ENCODE data around the gene GALNTL6.
"Not testable (repeated sequence)": the region's sequence is repeated elsewhere in the genome, so short reads cannot be mapped to it uniquely, and the experiment has no call there.

The GALNTL6 gene

DNA sequence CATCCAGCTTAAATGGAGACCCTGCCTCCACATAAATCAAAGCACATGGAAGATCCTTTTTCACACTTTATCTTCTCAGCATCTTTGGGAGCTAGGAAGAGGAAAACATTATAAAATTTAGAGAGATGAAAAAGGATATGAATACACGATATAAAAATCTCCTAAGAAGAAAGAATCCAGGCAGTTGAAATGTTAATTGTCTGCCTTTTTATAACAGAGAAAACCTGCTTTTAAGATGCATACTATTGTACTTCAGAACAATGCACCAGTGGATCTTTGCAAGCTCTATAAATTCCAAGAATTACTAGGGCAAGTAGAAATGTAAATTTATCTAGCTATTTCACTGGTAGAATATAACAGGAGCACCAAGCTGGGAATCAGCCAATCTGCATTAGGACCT lies 1055.1 kb downstream of the GALNTL6 start:
- ATAC-seq (no peak), DNase-seq (no peak)

- ATAC-seq (no peak), DNase-seq (no peak)
Observed at GRCh38 chr4:172869621-172870268, 1056.5 kb downstream of the GALNTL6 start.

- DNase-seq = no peak
- ATAC-seq = no peak
Observed at GRCh38 chr4:172871381-172871780, 1058.2 kb downstream of the GALNTL6 start.

DNA sequence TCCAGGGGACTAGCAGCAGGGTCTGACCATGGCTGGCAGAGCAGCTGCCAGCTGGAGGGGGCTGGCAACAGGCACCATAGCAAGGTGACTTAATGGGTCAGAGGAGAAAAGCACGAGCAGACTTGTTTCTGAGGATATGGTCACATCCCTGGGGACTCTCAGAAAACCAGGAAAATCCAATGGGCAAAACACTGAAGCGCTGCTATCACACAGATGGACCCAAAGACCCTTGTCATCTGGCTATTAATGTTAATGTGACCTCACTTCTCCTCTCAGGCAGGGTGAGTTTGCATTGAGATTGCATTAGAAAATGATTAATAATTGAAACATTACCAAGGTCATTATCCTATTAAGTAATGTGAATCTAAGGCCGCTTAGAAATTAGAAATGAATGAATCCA lies 1061.7 kb downstream of the GALNTL6 start:
- ATAC-seq = no peak
- DNase-seq = no peak

- ATAC-seq (no peak), DNase-seq (no peak)
Observed at GRCh38 chr4:172876394-172876793, 1063.2 kb downstream of the GALNTL6 start.

- DNase-seq = no peak
Observed at GRCh38 chr4:172881645-172882044, 1068.4 kb downstream of the GALNTL6 start.

GRCh38 chr4:172887358-172887757 lies 1074.2 kb downstream of the GALNTL6 start:
- ATAC-seq = not testable (repeated sequence)

More at GRCh38 chr4:172881645-172882044, 1068.4 kb downstream of the GALNTL6 start:
- no peak for ATAC-seq

DNA sequence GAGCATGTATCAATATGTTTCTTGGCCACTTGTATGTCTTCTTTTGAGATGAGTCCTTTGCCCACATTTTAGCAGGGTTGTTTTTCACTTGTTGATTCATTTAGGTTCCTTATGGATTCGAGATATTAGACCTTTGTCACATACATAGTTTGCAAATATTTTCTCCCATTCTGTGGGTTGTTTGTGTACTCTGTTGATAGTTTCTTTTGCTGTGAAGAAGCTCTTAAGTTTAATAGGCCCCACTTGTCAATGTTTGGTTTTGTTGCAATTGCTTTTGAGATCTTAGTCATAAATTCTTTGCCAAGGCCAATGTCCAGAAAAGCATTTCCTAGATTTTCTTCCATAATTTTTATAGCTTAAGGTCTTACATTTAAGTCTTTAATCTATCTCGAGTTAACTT lies 1074.8 kb downstream of the GALNTL6 start:
- no peak for DNase-seq
- ATAC-seq = no peak

More at GRCh38 chr4:172887358-172887757, 1074.2 kb downstream of the GALNTL6 start:
- not testable (repeated sequence) for DNase-seq

DNA sequence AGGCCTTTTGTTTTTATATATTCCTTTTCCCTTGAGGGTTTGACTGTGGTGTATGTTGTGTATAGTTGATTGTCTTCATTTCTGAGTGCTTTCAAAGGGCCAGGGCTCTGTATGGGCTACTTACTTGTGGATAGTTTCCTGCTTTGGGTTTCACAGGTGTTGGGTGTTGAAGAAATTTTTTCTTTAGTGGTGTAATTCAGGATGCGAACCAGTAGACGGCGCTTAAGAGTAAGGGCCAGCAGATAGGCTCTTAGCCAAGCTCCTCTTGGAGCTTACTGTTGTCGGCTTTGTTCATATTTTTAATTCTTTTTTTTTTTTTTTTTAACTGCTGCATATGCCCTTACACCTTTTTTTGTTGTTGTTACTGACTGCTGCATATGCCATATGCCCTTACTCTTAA lies 1079.1 kb downstream of the GALNTL6 start:
- no peak for DNase-seq
- ATAC-seq = no peak

- DNase-seq (no peak), ATAC-seq (no peak)
Observed at GRCh38 chr4:172895699-172896098, 1082.5 kb downstream of the GALNTL6 start.

- no peak for ATAC-seq
- DNase-seq = no peak
Observed at GRCh38 chr4:172897046-172897445, 1083.8 kb downstream of the GALNTL6 start.

- no peak for ATAC-seq
- DNase-seq = no peak
Observed at GRCh38 chr4:172898715-172899114, 1085.5 kb downstream of the GALNTL6 start.

DNA sequence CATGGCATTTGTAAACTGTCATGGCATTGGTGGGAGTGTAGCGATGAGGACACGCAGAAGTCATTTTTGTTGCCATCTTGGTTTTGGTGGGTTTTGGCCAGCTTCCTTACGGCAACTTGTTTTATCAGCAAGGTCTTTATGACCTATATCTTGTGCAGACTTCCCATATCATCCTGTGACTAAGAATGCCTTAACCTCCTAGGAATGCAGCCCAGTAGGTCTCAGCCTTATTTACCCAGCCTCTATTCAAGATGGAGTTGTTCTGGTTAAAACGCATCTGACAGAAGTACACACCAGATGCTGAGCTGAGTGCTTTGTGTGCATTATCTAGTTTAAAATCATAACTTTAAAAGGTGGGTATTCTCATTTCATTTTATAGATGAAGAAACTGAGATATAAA lies 1086.7 kb downstream of the GALNTL6 start:
- no peak for DNase-seq
- ATAC-seq = no peak

DNA sequence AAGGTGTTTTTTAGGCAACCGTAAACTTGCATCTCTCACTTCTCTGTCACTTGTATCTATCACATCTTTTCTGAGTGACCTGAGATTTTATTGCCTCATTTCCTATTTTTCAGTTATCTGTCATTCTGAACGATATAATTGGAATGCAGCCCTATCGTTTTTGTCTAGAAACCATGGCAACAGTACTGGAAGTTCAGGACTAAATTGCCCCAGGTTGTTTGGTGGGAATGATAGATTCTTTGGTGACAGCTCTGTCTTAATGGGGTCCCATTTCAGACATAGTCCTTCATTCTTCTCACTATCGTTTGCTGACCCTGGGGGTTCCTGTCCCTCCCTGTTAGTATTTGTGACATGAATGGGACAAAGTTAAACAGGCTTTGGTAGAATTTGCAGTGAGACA lies 1087.7 kb downstream of the GALNTL6 start:
- ATAC-seq (no peak), DNase-seq (no peak)

DNA sequence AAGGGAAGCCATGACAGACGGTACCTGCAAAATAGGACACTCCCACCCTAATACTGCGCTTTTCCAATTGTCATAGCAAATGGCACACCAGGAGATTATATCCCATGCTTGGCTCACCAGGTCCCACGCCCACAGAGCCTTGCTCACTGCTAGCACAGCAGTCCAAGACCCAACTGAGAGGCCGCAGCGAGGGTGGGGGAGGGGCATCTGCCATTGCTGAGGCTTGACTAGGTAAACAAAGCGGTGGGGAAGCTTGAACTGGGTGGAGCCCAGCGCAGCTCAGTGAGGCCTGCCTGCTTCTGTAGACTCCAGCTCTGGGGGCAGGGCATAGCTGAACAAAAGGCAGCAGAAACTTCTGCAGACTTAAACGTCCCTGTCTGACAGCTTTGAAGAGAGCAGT lies 1099.3 kb downstream of the GALNTL6 start:
- ATAC-seq = not testable (repeated sequence)

DNA sequence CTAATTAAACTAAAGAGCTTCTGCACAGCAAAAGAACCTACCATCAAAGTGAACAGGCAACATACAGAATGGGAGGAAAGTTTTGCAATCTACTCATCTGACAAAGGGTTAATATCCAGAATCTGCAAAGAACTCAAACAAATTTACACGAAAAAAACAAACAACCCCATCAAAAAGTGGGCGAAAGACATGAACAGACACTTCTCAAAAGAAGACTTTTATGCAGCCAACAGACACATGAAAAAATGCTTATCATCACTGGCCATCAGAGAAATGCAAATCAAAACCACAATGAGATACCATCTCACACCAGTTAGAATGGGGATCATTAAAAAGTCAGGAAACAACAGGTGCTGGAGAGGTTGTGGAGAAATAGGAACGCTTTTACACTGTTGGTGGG lies 1104.2 kb downstream of the GALNTL6 start:
- DNase-seq, ATAC-seq: not testable (repeated sequence)

More for the DNA sequence above, 1099.3 kb downstream of the GALNTL6 start:
- not testable (repeated sequence) for DNase-seq

DNA sequence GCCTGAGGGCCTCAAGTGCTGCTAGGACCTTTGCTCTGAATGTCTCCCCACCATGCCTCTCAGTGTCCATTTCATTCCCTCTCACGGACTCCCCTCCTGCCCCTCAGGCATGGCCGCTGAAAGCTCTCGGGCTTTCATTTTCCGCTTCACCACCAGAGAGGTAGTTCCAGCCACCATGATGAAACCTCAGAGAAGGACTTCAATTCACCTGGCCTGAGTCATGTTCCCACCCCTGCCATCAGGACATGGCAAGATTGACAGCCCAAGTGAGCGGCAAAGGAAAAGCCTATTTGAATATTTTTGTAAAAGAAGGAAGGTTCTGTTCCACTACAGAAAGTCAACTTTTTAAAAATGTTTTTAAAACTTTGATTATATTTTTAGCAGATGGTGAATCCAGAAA lies 1106.1 kb downstream of the GALNTL6 start:
- ATAC-seq = no peak
- DNase-seq = no peak

- no peak for DNase-seq
- no peak for ATAC-seq
Observed at GRCh38 chr4:172927096-172927814, 1114.1 kb downstream of the GALNTL6 start.

- DNase-seq = no peak
- no peak for ATAC-seq
Observed at GRCh38 chr4:172928347-172928746, 1115.1 kb downstream of the GALNTL6 start.

- ATAC-seq = no peak
- DNase-seq = no peak
Observed at GRCh38 chr4:172938072-172938829, 1125.0 kb downstream of the GALNTL6 start.

- DNase-seq (no peak), ATAC-seq (no peak)
Observed at GRCh38 chr4:172938870-172939269, 1125.7 kb downstream of the GALNTL6 start.

DNA sequence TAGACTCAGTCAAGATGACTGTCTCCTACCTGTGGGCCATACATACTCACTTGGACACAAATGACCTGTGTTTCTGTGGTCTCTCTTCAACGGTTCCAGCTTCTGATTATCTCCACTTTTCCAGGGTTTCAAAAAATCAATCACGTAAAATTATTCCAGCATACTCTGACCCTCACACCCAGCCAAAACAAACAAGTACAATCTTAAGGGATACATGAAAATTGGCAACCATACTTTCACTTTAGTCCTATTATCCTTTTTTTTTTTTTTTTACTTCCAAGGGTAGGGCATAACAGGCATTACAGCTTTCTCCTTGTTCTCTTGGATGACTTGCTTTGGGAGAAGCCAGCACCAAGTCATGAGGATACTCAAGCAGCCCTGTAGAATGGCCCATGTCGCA lies 1129.6 kb downstream of the GALNTL6 start:
- ATAC-seq (no peak), DNase-seq (no peak)

DNA sequence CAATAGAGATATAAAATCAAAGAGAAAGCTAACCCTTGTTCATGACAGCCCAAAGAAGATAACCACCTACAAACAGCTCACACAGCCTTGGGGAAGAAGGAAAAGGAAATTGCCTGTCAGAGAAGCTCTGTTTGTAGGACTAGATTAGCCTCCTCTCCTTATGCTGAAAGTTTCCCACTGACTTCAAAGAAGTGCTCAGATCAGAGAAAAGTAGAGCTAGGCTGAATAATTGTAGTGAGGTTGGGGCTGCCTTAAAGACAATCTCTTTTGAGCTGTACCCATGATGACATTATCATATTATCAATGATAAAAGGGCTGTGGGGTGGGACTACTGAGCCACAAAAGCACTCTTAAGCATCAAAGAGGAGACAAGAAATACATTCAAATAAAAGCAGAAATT lies 1132.4 kb downstream of the GALNTL6 start:
- DNase-seq (no peak), ATAC-seq (no peak)

Data from stimulated activated naive CD8-positive, alpha-beta T cell treated with anti-CD3 and anti-CD28 coated beads, Interleukin-15, Interleukin-2, amounts not matched to agents 100 U/mL and 50 U/mL, for 24 hours (primary cell).